Stimulated activated CD4-positive, alpha-beta T cell treated with anti-CD3 and anti-CD28 coated beads, Interleukin-15, amount 100 ng/mL, for 24 hours (primary cell): Measurements from ENCODE around the gene SIK2.
"Not testable (repeated sequence)": the region's sequence is repeated elsewhere in the genome, so short reads cannot be mapped to it uniquely, and the experiment has no call there.

Source experiments
- DNase-seq: peaks from one replicate; pipeline ENCODE4 v3.0.0-alpha.2; 2020

The SIK2 gene

DNA sequence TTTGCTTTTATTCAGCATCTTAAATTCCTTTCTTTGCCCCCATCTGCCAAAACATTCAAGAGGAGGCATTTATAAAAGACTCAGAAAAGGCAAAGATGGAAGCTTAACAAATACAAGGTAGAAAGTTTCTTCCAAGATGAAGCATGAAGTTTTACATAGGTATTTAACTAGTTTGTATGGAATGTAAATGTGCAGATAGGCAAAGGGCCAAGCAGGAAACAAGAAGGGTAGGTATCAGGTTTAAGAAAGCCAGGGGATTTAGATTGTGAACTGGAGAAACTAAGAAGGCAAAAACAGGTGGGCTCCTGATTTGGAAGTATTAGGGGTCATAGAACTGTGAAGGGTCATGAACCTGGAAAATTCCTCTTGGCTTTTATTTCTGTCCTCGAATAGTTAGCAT, 101.3 kb downstream of the SIK2 start:
- DNase-seq, result no peak

DNA sequence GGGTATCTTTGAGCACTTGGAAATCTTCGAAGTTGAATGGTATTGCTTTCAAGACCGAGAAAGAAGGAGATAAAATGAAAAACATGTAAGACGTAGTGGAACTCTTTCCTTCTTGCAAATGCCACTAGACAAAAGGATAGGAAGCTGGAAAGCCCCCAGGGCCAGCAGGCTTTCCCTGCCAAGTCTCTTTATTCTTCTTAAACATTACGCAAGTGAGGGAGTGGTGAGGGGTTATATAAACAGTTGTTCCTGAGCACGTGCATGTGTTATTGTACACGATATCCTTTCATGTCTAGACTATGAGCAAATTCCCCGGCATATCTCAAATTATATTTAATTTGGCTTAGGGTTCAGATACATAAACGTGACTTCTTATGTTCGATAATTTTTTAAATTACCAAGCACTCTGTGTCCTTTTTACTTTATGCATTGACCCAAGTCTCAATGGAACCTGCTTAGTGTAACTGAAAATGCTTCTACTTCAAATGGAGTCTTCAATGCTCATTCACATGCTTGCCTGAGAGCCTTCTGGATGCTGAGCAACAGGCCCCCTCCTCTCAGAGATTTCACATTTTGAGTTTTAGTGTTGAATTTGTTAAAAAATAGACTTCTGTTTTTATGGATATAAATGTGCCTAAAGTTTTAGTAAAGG, 104.9 kb downstream of the SIK2 start:
- no peak for DNase-seq

GRCh38 chr11:111707691-111708067, 105.4 kb downstream of the SIK2 start:
- no peak for DNase-seq

DNA sequence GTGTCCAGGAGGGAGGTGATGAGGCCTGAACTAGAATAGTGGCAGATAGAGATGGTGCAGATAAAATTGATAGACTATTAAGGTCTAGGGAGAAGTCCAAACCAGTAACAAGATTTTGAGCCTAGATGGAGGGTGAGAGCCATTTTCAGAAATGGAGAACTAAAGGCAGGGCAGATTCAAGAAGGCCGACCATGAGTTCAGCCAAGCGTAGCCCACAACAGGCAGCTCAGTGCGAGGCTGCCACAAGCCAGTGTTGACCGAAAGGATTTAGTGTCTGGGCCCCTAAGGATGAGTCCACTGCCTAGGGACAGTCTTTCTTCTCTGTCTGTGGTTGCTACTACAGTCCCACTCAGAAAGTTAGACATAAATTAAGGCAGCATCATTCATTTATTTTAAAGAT, 112.3 kb downstream of the SIK2 start:
- no peak for DNase-seq

- no peak for DNase-seq
Measured at GRCh38 chr11:111715142-111715816, 113.0 kb downstream of the SIK2 start.

- not testable (repeated sequence) for DNase-seq
Measured at GRCh38 chr11:111717660-111718059, 115.4 kb downstream of the SIK2 start.

- no peak for DNase-seq
Measured at GRCh38 chr11:111718436-111718835, 116.2 kb downstream of the SIK2 start.

DNA sequence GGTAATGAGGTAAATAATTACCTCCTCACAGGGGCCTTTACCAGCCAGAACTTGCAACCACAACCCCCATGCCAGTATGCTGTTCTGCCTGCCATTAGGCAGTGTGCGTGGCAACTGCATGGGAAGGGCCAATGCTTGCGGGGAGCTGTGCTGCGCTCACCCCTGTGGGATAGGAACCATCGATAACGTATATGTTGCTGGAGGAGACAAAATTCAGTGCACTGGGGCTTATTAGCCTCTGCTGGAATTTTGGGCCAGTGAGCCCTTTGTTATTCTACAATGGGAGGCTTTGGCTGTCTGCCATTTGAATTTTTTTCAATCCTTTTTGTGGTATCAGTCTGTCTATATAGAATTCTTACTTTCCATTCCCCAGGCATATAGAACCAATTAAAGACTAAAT, 116.6 kb downstream of the SIK2 start:
- no peak for DNase-seq

GRCh38 chr11:111719379-111719778, 117.1 kb downstream of the SIK2 start:
- no peak for DNase-seq

DNA sequence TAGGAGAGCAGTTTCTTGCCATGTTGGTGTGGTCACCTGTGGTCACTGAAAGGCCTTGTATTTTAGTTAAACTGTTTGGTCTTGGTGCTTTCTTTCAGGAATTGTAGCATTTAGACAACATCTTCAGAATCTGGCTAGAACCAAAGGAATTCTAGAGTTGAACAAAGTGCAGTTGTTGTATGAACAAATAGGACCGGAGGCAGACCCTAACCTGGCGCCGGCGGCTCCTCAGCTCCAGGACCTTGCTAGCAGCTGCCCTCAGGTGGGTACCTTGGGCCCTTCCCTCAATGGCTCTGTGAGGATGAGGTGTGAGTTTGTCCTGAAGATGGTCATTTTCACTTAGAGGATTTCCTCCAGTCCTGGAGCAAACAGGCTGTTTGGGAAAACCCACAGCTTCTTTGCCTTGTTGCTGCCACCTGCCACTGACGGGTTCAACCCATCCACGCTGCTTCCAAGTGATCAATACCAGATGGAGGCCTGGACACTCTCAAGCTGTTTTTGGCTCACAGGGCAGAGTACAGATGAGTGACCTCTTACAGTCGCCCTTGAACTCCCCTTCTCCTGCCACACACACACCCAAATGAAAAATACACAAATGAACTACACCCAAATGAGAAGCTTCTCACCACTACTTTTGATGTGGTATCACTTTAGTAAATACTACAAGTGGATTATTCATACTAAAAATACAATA, 118.7 kb downstream of the SIK2 start:
- DNase-seq, result no peak

DNA sequence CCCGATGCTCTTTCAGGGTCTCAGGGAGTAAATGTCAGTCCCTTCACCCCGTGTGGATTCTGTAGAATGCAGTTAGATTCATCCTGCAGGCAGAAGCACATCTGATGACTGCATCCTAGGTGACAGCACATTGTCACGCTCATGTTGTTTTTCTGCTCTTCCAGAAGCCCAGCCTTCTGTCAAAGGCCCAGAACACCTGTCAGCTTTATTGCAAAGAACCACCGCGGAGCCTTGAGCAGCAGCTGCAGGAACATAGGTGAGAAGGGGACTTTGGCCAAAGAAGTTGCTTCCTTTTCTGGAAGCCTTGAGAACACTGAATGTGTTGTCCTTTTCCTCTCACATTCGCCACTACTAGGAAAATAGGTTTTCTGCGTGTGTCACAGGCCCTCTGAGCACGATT, 120.3 kb downstream of the SIK2 start:
- no peak for DNase-seq

DNA sequence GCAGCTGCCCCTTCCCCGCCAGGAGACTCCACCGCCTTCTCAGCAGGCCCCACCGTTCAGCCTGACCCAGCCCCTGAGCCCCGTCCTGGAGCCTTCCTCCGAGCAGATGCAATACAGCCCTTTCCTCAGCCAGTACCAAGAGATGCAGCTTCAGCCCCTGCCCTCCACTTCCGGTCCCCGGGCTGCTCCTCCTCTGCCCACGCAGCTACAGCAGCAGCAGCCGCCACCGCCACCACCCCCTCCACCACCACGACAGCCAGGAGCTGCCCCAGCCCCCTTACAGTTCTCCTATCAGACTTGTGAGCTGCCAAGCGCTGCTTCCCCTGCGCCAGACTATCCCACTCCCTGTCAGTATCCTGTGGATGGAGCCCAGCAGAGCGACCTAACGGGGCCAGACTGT, 121.3 kb downstream of the SIK2 start:
- DNase-seq, result no peak

- no peak for DNase-seq
Measured at GRCh38 chr11:111724615-111725129, 122.4 kb downstream of the SIK2 start.

DNA sequence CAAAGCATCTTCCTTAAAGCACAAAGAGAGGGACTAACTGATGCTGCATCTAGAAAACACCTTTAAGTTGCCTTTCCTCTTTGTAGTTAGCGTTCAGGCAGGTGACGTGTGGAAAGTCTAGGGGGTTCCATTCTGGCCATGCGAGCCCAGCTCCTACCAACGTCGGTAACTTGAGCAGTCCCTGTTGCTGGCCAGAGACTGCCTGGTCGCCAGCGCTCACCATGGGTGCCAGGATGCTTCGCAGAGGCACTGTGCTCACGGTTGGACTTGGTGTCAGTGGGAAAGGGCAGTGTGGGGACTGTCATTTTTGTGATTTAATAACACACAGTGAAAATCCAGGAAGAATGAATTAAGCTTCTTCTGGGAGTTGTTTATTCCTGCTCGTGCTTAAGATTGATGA, 123.4 kb downstream of the SIK2 start:
- DNase-seq, result no peak

GRCh38 chr11:111726301-111726713, 124.1 kb downstream of the SIK2 start:
- DNase-seq, result no peak

GRCh38 chr11:111727431-111727830, 125.2 kb downstream of the SIK2 start:
- DNase-seq, result no peak

DNA sequence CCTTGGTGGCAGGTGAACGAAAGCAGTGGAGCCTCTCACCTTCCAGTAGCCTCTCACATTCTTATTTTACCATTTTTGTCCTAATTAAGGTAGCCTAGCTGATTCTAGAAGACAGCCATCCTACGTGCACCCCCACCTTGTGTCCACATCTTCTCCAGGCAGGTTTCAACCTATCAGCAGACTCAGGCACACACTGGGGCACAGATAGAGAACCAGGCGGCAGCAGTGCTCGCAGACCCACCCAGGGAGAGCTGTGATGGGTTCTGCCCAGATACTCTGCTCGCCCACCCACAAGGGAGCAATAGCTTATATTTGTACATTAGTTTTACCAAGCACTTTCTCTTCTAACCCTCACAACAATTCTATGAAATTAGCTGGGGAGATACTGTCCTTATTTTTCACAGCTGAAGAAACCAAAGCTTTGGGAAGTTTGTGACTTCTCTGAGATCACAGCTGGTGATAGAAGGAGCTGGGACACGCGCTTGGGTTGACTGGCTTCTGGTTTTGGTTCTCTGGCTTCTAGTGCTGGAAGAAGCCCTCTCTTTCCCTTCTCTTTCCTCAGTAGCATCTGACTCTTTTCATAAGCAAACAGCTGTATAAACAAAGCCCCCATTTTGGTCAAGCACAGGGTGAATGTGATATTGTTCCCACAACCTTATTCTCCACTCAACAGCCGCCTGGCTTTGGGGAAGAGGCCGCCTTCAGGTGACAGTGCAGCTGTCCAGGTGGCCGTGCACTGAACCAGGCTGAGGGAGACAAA, 127.0 kb downstream of the SIK2 start:
- no peak for DNase-seq

DNA sequence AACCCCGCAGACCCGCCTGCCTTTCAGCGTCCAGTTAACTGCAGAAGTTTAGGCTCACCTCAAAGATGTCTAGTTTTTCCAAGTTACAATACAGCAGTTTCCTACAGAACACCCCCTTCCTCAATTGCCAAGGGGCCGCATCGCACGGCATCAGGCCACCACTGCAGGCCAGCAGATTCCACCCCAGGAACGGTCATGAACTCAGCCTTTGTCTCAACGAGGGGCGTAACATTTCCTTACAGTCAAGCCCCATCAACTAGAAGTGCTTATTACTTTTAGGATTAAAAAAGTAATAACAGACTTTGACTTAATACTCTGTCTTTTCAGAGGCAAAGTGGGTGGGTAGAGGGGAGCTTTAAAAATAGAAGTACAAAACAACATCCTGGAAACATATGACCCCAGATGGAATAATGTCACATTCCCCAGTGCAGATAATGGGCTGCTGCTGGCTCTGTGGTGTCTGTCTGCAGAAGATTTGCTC, 127.6 kb downstream of the SIK2 start:
- no peak for DNase-seq

DNA sequence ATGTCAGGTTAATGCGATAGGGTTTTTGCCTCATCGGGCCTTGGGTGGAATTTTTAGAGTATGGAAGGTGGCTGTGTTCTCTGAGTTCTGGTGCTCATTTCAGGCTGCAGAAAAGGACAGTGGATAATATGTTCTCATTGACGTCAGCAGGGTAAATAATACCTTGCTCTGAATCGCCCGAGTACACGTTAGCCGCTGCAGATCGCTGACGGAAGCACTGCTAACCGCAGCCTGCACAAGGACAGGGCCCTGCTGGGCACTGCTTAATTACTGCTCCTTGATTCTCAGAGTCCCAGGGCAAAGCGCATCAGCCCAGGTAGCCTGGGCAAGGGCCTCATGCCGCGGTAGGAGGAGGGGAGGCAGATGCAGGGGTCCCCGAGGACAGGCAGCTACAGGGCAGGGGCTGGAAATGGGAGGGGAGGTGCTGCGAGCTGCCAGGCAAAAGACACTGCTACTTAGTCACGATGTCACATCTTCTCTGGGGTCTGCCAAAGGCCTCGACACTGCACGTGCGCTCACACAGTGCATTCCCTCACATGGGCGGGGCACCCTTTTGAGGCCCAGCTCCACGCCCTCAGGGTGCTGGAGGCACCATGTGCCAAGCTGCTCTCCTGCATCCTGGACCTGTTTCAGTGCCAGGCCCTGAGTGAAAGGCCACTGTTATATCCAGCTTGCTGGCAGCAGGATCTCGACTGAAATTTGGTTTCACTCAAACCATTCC, 128.8 kb downstream of the SIK2 start:
- no peak for DNase-seq

GRCh38 chr11:111731821-111732220, 129.6 kb downstream of the SIK2 start:
- no peak for DNase-seq

- DNase-seq, result no peak
Measured at GRCh38 chr11:111733016-111733415, 130.8 kb downstream of the SIK2 start.

DNA sequence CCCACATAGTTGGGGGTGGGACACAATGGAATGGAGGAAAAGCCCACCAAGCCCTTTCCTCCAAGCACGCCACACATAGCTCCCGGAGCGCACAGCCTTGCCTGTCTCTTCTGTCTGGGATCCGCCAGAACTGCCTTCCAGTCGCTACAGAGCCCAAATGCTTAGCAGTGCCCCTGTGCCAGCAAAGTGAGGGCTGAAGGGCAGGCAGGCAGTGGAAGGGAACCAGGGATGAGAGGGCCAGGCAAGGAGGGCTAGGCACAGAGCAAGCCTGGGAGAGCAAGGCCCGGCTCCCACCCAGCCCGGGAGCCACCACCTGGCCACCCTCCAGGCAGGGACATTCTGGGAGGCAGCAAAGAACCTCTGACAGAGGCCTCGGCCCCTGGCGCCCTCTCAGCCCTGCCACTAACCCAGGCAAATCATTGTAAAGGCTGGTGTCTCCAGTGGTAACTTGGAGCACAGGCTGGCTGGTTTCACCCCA, 131.4 kb downstream of the SIK2 start:
- DNase-seq, result no peak
